A673 (cell line): Measurements from ENCODE around the gene CALCR.

ENCODE experiments used
- CTCF ChIP-seq: fragments of 300-800, 200-600 bp; sonication (generic); conservative IDR thresholded peaks from 2 replicates; pipeline ENCODE4 v1.5.1; 2017; ENCODE audit warnings: low read depth, mild to moderate bottlenecking, antibody characterized with exemption, low read length, moderate library complexity, mixed read lengths
- EZH2 ChIP-seq: fragments of 200-600 bp; sonication (generic); IDR thresholded peaks from 2 replicates; pipeline ENCODE4 v1.6.1; 2017; ENCODE audit warnings: borderline replicate concordance, low read depth, mild to moderate bottlenecking, mixed read lengths, antibody characterized with exemption, low read length; ENCODE audit not compliant: poor library complexity, severe bottlenecking

- TF ChIP-seq CTCF (no peak), EZH2 (peak; percentile 75)
Measured at GRCh38 chr7:93574269-93574645, 267 bp downstream of the CALCR start.
